Upper lobe of left lung (tissue), 4 donors: Measurements from ENCODE around the gene DHRS7B.

Experiments
- EP300 ChIP-seq, 4 donors: sonication (generic); formaldehyde crosslinking; IDR thresholded peaks; one replicate each; pipeline ENCODE4 v1.5.1; 2017; ENCODE audit warnings: antibody characterized with exemption in 4 of 4, control low read depth in 2 of 4
- TF ChIP-seq, protein P1 (sequence below), 6 experiments: fragments of 450-650 bp in 4 of 6; fragments of 200-600 bp in 2 of 6; sonication (generic) in 2 of 6; IDR thresholded peaks; one replicate each; pipeline ENCODE4 v1.5.1; 2016 to 2019; ENCODE audit warnings: antibody characterized with exemption in 6 of 6

DNA sequence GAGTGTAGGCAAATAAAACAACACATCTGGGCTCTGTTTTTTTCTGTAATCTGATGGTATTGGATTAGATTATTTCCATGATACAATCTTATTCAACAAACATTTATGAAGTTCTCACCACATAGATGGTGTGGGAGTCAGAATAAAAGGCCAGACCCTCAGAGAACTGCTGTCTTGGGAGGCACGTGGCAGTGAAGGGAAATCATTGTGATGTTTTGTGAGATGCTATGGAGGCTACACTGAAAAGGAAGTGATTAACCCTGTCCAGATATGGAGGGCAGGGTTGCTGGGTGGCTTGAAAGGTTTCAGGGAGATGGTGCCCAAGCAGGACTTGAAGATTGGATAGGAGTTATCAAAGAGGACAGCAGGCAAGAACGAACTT lies 35.6 kb downstream of the DHRS7B start:
- TF ChIP-seq EP300 (IDR thresholded peaks at IDR 0.05): no peak
- TF ChIP-seq, protein P1, sequence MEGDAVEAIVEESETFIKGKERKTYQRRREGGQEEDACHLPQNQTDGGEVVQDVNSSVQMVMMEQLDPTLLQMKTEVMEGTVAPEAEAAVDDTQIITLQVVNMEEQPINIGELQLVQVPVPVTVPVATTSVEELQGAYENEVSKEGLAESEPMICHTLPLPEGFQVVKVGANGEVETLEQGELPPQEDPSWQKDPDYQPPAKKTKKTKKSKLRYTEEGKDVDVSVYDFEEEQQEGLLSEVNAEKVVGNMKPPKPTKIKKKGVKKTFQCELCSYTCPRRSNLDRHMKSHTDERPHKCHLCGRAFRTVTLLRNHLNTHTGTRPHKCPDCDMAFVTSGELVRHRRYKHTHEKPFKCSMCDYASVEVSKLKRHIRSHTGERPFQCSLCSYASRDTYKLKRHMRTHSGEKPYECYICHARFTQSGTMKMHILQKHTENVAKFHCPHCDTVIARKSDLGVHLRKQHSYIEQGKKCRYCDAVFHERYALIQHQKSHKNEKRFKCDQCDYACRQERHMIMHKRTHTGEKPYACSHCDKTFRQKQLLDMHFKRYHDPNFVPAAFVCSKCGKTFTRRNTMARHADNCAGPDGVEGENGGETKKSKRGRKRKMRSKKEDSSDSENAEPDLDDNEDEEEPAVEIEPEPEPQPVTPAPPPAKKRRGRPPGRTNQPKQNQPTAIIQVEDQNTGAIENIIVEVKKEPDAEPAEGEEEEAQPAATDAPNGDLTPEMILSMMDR (IDR thresholded peaks at IDR 0.05): no peak
